Gastrocnemius medialis (tissue), 4 donors: ENCODE data around the gene LYPD6B.

Source experiments
- CTCF ChIP-seq, 5 experiments: fragments of 450-650 bp in 3 of 5; fragments of 200-600 bp in 2 of 5; sonication (generic) in 2 of 5; IDR thresholded peaks in 4 of 5; conservative IDR thresholded peaks in 1 of 5; 1 replicate in 4 of 5; 2 replicates in 1 of 5; pipeline ENCODE4 v1.5.1; 2016 to 2019; ENCODE audit warnings: antibody characterized with exemption in 5 of 5, mild to moderate bottlenecking in 3 of 5, moderate library complexity in 3 of 5
- POLR2A ChIP-seq, 2 donors: fragments of 450-650 bp; IDR thresholded peaks; one replicate each; pipeline ENCODE4 v1.6.1; 2017; ENCODE audit warnings: antibody characterized with exemption in 2 of 2, mild to moderate bottlenecking in 2 of 2, moderate library complexity in 2 of 2

GRCh38 chr2:149158957-149159356 lies 120.5 kb downstream of the LYPD6B start:
- TF ChIP-seq CTCF (IDR thresholded peaks at IDR 0.05 in 4 of 5, conservative IDR thresholded peaks at IDR 0.05 in 1 of 5) (no peak), POLR2A (IDR thresholded peaks at IDR 0.05) (no peak)
